NCI-H524 (cell line): Measurements from ENCODE around the gene ICE2.
"Not testable (repeated sequence)": the region's sequence is repeated elsewhere in the genome, so short reads cannot be mapped to it uniquely, and the experiment has no call there.

Experiments
- DNase-seq, 2 experiments: peaks; one replicate each; lab custom pipeline; 2025; lab: John Stamatoyannopoulos, UW

Gene ICE2

GRCh38 chr15:60448668-60449360, 30.1 kb downstream of the ICE2 start:
- DNase-seq: no peak

DNA sequence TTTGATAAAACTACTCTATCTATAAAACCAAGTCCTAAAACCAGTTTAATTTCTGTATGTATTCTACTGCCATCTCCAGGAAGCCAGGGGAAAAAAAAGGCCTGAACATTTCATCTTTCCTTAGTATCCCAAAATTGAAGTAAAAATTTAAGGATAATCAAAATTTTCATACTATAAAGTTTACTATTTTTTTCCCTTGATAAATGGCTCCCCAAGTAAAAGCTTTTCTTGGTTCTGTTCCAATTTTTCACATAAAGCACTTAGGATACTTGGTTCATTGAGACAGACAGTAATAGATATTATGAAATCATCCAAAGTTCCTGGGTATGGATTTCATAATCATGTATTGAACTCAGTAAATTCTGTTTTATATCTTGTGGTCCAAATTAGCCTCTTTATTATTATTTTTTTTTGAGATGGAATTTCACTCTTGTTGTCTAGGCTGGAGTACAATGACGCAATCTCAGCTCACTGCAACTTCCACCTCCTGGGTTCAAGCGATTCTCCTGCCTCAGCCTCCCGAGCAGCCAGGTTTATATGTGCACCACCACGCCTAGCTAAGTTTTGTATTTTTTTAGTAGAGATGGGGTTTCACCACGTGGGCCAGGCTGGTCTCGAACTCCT, 34.5 kb downstream of the ICE2 start:
- peak in 1 of 2 experiments; percentile 19 for DNase-seq

- DNase-seq: peak in 1 of 2 experiments; percentile 31
Measured at GRCh38 chr15:60442763-60443162, 36.2 kb downstream of the ICE2 start.

DNA sequence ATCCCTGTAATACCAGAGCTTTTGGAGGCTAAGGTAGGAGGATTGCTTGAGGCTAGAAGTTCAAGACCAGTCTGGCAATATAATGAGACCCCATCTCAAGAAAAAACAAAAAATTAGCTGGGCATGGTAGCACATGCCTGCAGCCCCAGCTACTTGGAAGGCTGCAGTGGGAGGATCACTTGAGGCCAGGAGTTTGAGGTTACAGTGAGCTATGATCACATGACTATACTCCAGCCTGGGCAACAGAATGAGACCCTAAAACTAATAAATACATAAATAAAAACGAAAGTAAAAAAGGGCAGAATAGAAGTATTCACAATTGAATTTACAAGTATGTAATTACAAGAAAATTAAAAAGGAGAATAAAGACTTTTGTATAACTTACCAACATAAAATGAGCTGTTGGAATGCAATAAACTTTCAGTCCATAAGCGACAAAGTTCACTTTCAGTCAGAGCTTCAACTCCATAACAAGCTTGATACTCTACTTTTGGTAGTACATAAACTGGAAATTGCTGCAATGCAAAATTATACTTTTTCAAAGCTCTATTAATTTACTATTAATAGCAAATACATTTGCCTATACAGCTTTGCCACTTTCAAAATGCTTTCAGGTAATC, 36.8 kb downstream of the ICE2 start:
- DNase-seq: no peak

DNA sequence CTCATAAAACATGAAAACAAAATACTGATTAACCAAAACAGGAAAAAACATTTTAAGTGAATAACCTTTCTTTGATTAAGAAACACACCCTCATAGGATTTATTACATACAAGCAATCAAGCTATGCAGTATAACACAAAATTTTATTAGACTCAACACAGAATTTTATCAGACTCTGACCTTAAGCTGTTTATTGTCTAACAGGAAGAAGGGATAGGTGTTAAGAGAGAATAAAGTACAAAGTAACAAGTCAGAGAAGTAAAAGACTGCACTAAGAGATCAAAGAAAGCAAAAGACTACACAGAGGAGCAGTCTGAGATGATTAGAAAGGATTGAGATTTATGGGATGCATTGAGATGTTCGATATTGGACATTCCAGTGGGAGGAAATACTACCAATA, 37.6 kb downstream of the ICE2 start:
- DNase-seq: no peak

- no peak for DNase-seq
Measured at GRCh38 chr15:60438646-60439045, 40.3 kb downstream of the ICE2 start.

GRCh38 chr15:60428935-60429334, 50.0 kb downstream of the ICE2 start:
- DNase-seq: no peak

- DNase-seq: no peak
Measured at GRCh38 chr15:60426870-60427508, 52.0 kb downstream of the ICE2 start.

DNA sequence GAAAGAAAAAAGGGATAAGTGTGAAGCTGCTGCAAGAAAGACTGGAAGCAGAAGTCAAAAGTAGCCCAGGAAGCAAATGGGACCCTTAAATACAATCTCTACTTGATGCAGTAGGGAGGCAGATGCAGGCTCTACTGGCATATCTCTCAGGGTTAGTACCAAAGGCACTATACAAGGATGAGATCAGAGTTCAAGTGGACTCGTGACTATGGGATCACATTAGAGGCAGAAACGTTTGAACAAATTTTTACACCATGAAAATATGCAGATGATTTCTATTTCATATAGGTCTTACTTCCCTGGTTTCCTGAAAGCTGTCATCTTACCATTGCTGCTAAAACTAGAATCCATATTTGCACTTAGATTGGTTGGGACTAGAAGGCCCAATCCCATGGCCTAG, 53.5 kb downstream of the ICE2 start:
- no peak for DNase-seq

- DNase-seq: no peak
Measured at GRCh38 chr15:60424006-60424405, 54.9 kb downstream of the ICE2 start.

DNA sequence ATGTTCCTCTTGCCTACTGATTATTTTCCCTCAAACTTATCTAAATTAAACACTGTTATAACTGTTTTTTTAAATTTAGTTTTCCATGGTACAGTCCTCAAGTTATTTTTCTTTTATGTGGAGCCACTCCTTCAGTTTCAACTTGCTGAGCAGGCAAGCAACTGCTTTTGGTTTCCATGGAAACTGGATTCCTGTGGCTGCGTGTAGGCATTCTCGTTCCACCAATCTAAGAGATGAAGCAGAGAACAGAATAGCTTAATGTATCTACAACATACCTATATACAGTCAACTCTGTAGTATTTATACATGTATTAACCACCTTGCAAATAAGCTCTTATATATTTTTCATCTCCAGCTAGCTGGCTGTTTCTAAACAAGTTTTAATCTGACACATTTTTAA, 55.4 kb downstream of the ICE2 start:
- DNase-seq: peak in 1 of 2 experiments; percentile 43

DNA sequence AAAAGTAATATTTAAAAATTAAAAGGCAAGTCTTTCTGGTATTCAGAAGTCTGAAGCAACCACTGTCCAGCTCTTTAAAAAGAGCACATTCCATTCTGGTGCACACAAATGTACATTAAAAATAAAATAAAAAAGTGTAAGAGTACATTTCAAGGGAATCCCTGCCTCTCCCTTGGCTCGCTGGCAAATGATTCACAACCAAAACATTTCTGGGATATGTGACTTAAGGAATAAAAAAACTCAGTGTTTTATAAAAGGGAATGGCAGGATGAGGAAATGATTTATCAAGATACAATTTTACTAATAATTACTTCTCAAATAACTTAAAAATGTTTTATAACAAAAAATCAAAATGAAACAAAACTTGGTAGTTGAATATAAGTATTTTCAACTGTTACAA, 57.4 kb downstream of the ICE2 start:
- DNase-seq: no peak

DNA sequence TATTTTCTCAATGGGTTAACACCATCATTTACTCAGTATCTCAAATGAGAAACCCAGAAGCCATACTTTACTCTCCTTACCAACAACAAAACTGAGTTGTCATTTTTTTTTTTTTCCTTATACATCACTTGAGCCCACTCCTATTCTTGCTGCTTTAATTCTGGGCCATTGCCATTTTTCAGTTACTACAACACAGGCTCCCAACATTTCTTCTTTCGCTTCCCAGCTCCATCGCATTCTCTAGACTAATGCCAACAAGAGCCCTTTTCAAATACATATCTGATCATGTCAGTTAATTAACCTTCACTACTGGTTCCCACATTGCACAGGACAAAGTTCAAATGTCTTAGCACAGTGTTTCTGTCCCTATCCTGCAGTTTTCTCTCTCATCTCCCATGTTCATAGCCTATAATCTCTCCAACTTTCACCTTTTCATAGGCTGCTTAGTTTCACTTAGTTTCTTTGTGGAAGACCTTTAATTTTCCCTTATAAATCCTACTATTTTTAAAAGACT, 58.7 kb downstream of the ICE2 start:
- no peak for DNase-seq

- DNase-seq: peak in 1 of 2 experiments; percentile 54
Measured at GRCh38 chr15:60419753-60420152, 59.2 kb downstream of the ICE2 start.

DNA sequence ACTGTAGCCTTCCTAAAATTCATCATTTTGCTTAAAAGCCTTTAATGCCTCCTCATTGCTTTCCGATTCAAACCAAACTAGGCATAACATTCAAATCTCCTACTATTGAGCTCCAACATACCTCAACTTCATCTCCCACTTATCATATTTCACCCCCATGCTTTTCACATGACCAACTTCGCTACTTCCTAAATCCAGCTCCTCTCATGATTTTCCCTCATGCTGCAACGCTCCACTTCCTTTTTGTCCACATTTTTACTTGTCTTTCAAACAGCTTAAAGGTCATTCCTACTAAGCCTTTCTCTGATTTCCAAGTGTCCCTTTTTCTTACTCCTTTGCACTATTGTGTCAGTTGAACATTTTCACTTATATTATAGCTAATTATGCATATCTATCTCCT, 60.8 kb downstream of the ICE2 start:
- DNase-seq: no peak

DNA sequence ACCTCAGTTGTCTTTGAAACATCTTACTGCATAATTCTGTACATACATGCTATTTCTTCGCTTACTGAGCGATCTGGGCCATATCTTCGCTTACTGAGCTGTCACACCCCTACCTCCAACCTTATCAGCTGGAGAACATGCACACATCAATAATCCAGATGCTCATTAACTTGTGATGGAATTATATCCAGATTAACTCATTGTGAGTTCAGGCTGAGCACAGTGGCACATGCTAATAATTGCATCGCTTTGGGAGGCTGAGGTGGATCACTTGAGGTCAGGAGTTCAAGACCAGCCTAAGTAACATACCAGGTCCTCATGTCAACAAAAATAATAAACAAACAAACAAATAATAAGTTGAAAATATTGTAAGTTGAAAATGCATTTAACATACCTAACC, 61.8 kb downstream of the ICE2 start:
- no peak for DNase-seq

DNA sequence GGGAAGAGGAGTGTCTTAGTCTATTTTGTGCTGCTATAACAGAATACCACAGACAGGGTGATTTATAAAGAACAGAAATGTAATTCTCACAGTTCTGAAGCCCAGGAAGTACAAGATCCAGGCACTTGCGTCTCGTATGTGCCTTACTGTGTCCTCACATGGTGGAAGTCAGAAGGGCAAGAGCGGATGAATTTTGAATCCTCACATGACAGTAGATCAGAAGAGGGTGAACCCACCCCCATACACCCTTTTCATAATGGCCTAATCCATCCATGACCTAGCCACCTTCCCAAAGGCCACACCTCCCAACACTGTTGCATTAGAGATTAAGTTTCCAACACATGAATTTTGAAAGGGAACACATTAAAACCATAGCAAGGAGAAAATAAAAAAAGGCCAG, 62.5 kb downstream of the ICE2 start:
- no peak for DNase-seq

GRCh38 chr15:60414016-60414682, 64.8 kb downstream of the ICE2 start:
- peak in 1 of 2 experiments; percentile 29 for DNase-seq

DNA sequence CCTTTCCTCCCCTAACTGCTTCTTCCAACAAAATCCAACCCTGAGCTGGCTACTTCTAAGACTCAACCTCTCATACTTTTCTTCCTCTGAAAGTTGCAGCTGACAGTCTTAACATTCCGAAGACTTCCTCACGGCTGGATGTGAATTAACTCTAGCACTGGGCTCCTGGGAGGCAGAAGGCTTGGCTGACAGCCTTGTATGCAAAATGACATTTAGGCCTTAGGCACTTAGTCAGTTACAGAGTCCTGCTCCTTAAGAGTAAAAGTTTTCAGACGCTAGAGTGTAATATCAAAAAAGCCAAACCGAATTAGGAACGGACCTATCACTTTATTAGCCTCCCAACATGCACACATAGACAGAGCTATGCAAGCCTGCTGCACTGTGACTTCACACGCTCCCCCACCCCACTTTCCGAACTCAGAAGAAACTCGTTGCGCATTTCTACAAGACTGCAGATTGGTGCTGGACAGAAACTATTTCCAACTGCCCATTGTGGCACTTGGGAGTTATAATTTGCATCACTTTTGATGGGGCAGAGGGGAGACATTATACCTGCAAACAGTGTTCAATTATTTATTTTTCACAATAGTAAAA, 65.6 kb downstream of the ICE2 start:
- DNase-seq: no peak

DNA sequence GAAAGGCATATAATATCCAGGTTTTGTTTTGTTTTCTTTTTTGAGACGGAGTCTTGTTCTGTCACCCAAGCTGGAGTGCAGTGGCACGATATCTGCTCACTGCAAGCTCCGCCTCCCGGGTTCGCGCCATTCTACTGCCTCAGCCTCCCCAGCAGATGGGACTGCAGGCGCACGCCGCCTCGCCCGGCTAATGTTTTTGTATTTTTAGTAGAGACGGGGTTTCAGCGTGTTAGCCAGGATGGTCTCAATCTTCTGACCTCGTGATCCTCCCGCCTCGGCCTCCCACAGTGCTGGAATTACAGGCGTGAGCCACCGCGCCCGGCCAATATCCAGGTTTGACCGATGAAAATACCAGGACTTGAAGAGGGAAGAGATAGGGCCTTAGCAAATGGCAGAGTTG, 66.1 kb downstream of the ICE2 start:
- DNase-seq: not testable (repeated sequence)

- peak; percentile 58 to 91 for DNase-seq
Measured at GRCh38 chr15:60411774-60412425, 67.0 kb downstream of the ICE2 start.
